ENCODE data around the gene CLPSL2. TPM values are rescaled to one million over a fixed set of nuclear protein-coding genes. Genes with fewer than 3 reads are reported as not detected.

Gene CLPSL2
- total RNA-seq, 4 donors from 2014 or later: not detected

DNA sequence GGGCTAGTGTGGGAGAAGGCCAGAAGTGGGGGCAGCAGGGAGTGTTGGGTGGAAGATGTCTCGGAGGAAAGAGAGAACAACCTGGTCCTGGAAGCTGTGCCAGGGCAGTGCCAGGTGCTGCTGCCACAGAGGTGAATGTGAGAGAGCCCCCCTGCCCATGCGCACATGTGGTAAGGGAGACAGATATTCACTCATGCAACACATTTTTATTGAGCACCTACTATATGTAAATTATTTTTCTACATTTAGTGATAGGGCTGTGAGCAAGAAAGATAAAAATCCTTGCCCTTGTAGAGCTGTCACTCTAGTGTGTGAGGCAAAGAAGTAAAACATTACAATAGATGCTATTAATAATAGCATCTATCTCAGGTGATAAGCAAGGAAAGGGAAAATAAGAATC, 4.9 kb downstream of the CLPSL2 start:
- WGBS, 2 donors: 84 to 95% methylated on average over 2 of the region's 2 CpGs
- no peak for DNase-seq (ENCODE audit: low spot score in 2 of 2)
- intact Hi-C loops (cut with DNase I; ENCODE audit: low total_unique reads): no loop called here
- TF ChIP-seq POLR2A (IDR thresholded peaks at IDR 0.05): no peak
- TF ChIP-seq, protein P1, sequence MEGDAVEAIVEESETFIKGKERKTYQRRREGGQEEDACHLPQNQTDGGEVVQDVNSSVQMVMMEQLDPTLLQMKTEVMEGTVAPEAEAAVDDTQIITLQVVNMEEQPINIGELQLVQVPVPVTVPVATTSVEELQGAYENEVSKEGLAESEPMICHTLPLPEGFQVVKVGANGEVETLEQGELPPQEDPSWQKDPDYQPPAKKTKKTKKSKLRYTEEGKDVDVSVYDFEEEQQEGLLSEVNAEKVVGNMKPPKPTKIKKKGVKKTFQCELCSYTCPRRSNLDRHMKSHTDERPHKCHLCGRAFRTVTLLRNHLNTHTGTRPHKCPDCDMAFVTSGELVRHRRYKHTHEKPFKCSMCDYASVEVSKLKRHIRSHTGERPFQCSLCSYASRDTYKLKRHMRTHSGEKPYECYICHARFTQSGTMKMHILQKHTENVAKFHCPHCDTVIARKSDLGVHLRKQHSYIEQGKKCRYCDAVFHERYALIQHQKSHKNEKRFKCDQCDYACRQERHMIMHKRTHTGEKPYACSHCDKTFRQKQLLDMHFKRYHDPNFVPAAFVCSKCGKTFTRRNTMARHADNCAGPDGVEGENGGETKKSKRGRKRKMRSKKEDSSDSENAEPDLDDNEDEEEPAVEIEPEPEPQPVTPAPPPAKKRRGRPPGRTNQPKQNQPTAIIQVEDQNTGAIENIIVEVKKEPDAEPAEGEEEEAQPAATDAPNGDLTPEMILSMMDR (IDR thresholded peaks at IDR 0.05): no peak
- no peak overlapping the region for H3K4me3 ChIP-seq (ENCODE audit: low read depth, poor library complexity, severe bottlenecking)

DNA sequence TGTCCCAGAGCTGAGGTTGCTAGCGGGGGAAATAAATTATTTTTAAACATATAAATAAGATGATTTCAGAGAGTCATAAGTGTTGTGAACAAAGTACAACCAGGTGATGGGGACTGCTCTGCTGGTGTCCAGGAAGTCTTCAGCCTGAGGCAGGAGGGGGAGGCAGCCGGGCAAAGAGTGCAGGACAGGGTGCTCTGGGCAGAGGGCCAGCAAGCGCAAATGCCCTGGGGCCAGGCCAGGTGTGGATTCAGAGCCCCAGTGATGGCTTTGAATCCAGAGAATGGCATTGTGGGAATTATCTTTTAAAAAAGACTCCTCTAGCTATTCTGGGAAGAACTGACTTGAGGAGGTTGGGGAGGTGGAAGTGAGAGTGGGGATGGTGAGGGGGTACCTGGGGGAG, 6.0 kb downstream of the CLPSL2 start:
- TF ChIP-seq POLR2A (IDR thresholded peaks at IDR 0.05): no peak
- TF ChIP-seq, protein P1 (IDR thresholded peaks at IDR 0.05): no peak
- H3K4me3 ChIP-seq (ENCODE audit: low read depth, poor library complexity, severe bottlenecking): no peak overlapping the region
- no peak for DNase-seq (ENCODE audit: low spot score in 2 of 2)
- 36 to 48% methylated on average over 3 of the region's 3 CpGs for WGBS, 2 donors
- intact Hi-C loops (cut with DNase I; ENCODE audit: low total_unique reads): no loop called here

DNA sequence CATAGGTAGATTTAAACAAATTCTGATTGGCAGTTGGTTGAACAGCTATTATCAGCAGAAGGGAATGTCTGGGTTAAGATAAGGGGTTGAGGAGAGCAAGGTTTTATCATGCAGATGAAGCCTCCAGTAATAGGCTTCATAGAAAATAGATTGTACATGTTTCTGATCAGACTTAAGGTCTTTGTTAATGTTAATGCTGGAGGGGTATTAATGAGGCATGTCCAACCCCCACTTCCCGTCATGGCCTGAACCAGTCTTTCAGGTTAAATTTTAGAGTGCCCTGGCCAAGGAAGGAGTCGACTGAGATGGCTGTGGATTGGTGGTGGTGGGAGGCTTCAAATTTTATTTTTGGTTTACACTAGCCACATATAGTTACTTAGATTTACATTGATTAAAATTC, 7.8 kb downstream of the CLPSL2 start:
- WGBS, 2 donors: 32 to 47% methylated on average over 2 of the region's 2 CpGs
- intact Hi-C loops (cut with DNase I; ENCODE audit: low total_unique reads): no loop called here
- DNase-seq (ENCODE audit: low spot score in 2 of 2): no peak
- H3K4me3 ChIP-seq (ENCODE audit: low read depth, poor library complexity, severe bottlenecking): no peak overlapping the region
- TF ChIP-seq, protein P1 (IDR thresholded peaks at IDR 0.05): no peak
- no peak for TF ChIP-seq POLR2A (IDR thresholded peaks at IDR 0.05)

DNA sequence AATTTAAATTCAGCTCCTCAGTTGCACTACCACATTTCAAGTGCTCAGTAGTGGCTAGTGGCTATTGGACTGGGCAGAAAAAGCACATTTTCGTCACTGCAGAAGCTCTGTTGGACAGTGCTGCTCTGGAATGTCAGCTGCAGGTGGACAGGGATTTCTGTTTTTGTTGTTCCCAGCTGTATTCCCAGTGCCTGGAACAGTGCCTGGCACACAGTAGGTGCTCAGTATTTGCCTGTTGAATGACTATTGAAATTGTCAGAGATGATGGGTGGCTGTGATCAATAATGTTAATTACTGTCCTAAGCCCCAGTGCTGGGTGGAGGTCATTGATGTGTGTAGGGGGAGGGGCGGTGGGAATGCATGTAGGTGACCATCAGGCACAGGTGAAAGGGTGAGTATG, 9.9 kb downstream of the CLPSL2 start:
- H3K4me3 ChIP-seq (ENCODE audit: low read depth, poor library complexity, severe bottlenecking): no peak overlapping the region
- DNase-seq (ENCODE audit: low spot score in 2 of 2): no peak
- intact Hi-C loops (cut with DNase I; ENCODE audit: low total_unique reads): no loop called here
- TF ChIP-seq, protein P1 (IDR thresholded peaks at IDR 0.05): no peak
- TF ChIP-seq POLR2A (IDR thresholded peaks at IDR 0.05): no peak
- WGBS, 2 donors: 60 to 69% methylated on average over 2 of the region's 2 CpGs

DNA sequence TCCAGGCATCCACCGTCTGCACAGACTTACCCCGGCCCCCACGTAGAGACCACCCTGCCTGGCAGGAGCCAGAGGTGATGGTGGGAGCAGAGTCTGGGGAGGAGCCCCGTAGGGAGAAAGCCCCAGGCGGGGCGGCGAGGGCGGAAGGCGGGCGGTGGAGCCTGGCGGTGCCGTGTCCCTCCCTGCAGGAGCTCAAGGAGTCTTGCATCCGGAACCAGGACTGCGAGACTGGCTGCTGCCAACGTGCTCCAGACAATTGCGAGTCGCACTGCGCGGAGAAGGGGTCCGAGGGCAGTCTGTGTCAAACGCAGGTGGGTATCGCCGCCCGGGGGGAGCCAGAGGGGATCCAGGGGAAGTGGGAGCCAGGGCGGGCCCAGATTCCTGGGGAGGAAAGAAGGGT, 10.4 kb downstream of the CLPSL2 start:
- WGBS, 2 donors: 50 to 55% methylated on average over 25 of the region's 25 CpGs
- no peak for DNase-seq (ENCODE audit: low spot score in 2 of 2)
- intact Hi-C loops (cut with DNase I; ENCODE audit: low total_unique reads): no loop called here

More for the DNA sequence above, 10.4 kb downstream of the CLPSL2 start:
- TF ChIP-seq POLR2A (IDR thresholded peaks at IDR 0.05): no peak
- TF ChIP-seq, protein P1 (IDR thresholded peaks at IDR 0.05): no peak
- H3K4me3 ChIP-seq (ENCODE audit: low read depth, poor library complexity, severe bottlenecking): no peak overlapping the region

Data from lower leg skin (tissue), 4 donors.